Measurements from ENCODE around the gene NPW. TPM values are rescaled to one million over a fixed set of nuclear protein-coding genes. Genes with fewer than 3 reads are reported as not detected.

Gene NPW
- not detected for total RNA-seq

- Histone ChIP-seq H3K4me1 (peaks cover 23 to 38% (median 36%) of the 10 kb centered on the region in 4 donors), H3K9me3 (no peaks in the 10 kb centered on the region), H3K36me3 (no peaks in the 10 kb centered on the region), H3K27ac (replicated peaks in 1 of 4) (no peak within 1 kb of the TSS), H3K4me3 (peak within 1 kb of the TSS in 2 of 4 donors; percentile 16 to 18), H3K27me3 (peaks cover 0 to 57% (median 25%) of the 10 kb centered on the region in 4 donors)
- no peak for DNase-seq (ENCODE audit: extremely low spot score)
- no peak for TF ChIP-seq EP300 (IDR thresholded peaks at IDR 0.05)
- no peak for TF ChIP-seq POLR2A (IDR thresholded peaks at IDR 0.05; ENCODE audit: low read depth)
- no peak for TF ChIP-seq CTCF (IDR thresholded peaks at IDR 0.05)
- no peak for TF ChIP-seq POLR2AphosphoS5 (IDR thresholded peaks at IDR 0.05)
- intact Hi-C loops (cut with DNase I), result no loop called here
- 4% methylated on average over 15 of the region's 33 CpGs for WGBS
Observed at GRCh38 chr16:2019518-2019920, at the start of gene NPW. Gene NPW (plus strand): TSS chr16:2019785.

GRCh38 chr16:1971796-1972489 lies 47.6 kb upstream of the NPW start, which contains the start of gene TBL3:
Gene TBL3 (plus strand): TSS chr16:1972053. CDS start chr16:1972165, 112 bp downstream.
- WGBS, result 0% methylated on average over 1 of the region's 78 CpGs
- peaks cover 3 to 35% (median 8%) of the 10 kb centered on the region in 4 donors for H3K27me3 ChIP-seq
- no peak for TF ChIP-seq EP300 (IDR thresholded peaks at IDR 0.05)
- TF ChIP-seq CTCF (IDR thresholded peaks at IDR 0.05), result peak in 1 of 3 experiments; percentile 42
- TF ChIP-seq POLR2AphosphoS5 (IDR thresholded peaks at IDR 0.05), result peak; percentile 99 to 100
- peak; percentile 89 for TF ChIP-seq POLR2A (IDR thresholded peaks at IDR 0.05; ENCODE audit: low read depth)
- intact Hi-C loops (cut with DNase I), result no loop called here
- peaks cover 24 to 34% (median 30%) of the 10 kb centered on the region in 4 donors for H3K4me1 ChIP-seq
- H3K4me3 ChIP-seq, result peak within 1 kb of the TSS; percentile 89 to 100 (median 90)
- H3K36me3 ChIP-seq, result peaks cover 31 to 35% (median 31%) of the 10 kb centered on the region in 4 donors
- no peaks in the 10 kb centered on the region for H3K9me3 ChIP-seq
- H3K27ac ChIP-seq (replicated peaks in 1 of 4), result peak within 1 kb of the TSS; percentile 80 to 95 (median 92)
- DNase-seq (ENCODE audit: extremely low spot score), result peak; percentile 98

- TF ChIP-seq POLR2A (IDR thresholded peaks at IDR 0.05; ENCODE audit: low read depth) (no peak), EP300 (IDR thresholded peaks at IDR 0.05) (no peak), CTCF (IDR thresholded peaks at IDR 0.05) (no peak)
- DNase-seq (ENCODE audit: extremely low spot score), result no peak
- 2% methylated on average over 20 of the region's 22 CpGs for WGBS
- intact Hi-C loops (cut with DNase I), result no loop called here
- Histone ChIP-seq H3K9me3 (no peaks in the 10 kb centered on the region), H3K27ac (replicated peaks in 1 of 4) (peak overlapping the region; percentile 80 to 95 (median 92)), H3K36me3 (peaks cover 36 to 40% (median 37%) of the 10 kb centered on the region in 4 donors), H3K4me3 (peak overlapping the region; percentile 89 to 100 (median 90)), H3K4me1 (peaks cover 24 to 34% (median 30%) of the 10 kb centered on the region in 4 donors), H3K27me3 (peaks cover 6 to 41% (median 8%) of the 10 kb centered on the region in 4 donors)
Observed at GRCh38 chr16:1972490-1972877, 47.1 kb upstream of the NPW start.

GRCh38 chr16:1973461-1974156 lies 46.0 kb upstream of the NPW start:
- Histone ChIP-seq H3K4me3 (peak overlapping the region in 1 of 4 donors; percentile 91), H3K4me1 (peaks cover 24 to 36% (median 30%) of the 10 kb centered on the region in 4 donors), H3K27me3 (peaks cover 8 to 52% (median 15%) of the 10 kb centered on the region in 4 donors), H3K27ac (replicated peaks in 1 of 4) (no peak overlapping the region), H3K36me3 (peaks cover 47 to 51% (median 48%) of the 10 kb centered on the region in 4 donors), H3K9me3 (no peaks in the 10 kb centered on the region)
- intact Hi-C loops (cut with DNase I), result no loop called here
- TF ChIP-seq POLR2A (IDR thresholded peaks at IDR 0.05; ENCODE audit: low read depth) (no peak), POLR2AphosphoS5 (IDR thresholded peaks at IDR 0.05) (no peak), CTCF (IDR thresholded peaks at IDR 0.05) (no peak), EP300 (IDR thresholded peaks at IDR 0.05) (no peak)
- WGBS, result 92% methylated on average over 16 of the region's 16 CpGs
- no peak for DNase-seq (ENCODE audit: extremely low spot score)

Data from esophagus muscularis mucosa (tissue), 4 donors.